NCI-H2196 (cell line): ENCODE measurements around the gene LRBA.
A peak's percentile ranks its signal among the peaks of the same experiment; 100 is the strongest.

Experiments used
- DNase-seq: peaks from one replicate; lab custom pipeline; 2025; ENCODE audit not compliant: unreplicated experiment; lab: John Stamatoyannopoulos, UW

The LRBA gene

DNA sequence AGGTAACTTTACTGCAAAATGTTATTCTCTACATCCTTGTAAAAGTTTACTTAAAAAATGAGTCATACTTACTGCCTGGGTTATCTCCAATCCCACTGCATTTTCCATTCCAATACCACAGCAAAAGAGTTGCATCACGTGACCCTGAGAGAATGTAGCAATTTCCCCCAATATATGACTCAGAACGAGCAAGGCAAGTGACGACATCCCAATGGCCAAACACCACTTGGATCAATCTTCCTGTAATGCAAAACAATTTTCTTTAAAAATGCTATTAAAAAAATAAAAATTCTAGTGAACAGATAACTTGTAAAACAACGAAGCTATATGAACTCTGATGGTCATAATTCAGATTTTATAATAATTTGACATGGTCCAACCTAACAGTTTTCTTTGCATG lies 712.5 kb downstream of the LRBA start:
- no peak for DNase-seq

DNA sequence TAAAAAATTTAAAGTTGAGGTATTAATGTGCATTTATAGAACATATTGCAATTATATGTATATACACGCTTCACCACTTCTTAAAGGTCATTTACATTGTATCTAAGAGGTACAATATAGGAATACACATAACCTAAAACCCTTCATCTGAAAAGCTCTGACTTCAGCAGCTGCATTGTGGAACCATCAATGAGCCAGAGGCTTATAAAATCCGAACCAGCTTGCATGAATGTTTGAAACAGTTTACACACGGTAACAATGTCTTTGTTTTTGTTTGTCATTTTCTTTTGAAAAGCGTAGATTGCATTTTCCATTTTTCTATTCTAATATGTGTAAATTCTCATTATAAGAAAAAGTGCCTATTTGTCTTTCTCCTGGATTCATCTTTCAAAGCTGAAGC lies 715.3 kb downstream of the LRBA start:
- DNase-seq: no peak

DNA sequence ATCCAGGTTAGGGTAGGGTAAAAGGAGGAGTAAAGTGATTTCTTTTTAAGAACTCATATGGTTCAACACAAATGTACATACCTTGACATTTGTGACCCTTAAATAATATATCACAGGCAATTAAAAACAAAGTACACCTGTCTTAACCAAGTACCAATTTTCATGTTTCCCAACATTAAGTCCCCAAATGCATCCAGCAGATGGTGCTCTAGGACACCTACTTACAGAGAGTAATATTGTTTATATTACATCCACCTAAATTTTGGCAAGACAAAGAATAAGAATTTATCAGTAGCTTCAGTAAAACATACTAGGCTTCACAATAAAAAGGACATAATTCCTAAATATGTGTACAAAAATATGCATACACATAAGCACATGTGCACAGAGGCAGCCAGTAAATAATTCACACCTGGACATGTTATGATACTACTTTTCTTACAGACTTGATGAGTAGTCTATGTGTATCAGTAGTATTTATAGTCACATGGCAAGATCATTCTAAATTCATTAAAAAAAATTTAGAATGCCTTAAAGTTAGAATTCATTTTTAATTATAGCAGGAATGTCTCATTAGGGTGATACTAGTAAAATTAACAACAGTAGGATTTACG lies 717.1 kb downstream of the LRBA start:
- peak; percentile 58 for DNase-seq

DNA sequence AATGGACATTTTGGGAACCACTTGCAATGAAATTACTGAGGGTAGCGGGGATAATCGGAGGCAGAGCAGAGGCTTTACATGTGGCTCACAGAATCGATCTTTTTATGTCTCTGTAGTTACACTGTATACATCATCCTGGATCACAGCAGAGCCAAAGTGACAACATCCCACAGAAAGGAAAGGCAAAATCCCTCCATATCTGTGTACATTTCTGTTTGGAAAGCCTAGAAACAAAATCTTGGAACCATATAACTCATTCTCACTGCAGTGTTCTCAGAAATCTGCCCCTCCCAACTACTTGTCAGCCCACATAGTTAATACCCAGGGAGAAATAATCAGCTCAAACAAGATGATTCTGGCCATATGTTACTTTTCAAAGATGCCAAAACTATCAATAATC lies 725.2 kb downstream of the LRBA start:
- DNase-seq: no peak

DNA sequence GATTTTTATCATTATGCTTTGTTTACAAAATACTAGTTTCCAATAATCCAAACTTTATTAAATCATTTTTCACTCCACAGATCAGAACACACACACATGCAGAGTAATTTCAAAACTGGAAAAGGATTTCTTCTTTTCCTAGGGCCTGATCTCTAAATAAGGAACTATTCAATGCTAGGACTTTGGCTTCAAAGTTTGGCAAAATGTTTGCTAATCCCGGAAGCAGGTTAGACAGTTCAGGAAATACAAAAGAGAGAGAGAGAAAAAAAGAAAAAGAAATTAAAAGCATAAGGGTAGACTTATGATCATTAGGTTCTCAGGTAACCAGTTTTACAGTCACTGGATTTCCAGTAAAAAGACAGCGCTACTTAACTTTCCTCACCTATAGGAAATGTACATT lies 725.9 kb downstream of the LRBA start:
- DNase-seq: no peak

DNA sequence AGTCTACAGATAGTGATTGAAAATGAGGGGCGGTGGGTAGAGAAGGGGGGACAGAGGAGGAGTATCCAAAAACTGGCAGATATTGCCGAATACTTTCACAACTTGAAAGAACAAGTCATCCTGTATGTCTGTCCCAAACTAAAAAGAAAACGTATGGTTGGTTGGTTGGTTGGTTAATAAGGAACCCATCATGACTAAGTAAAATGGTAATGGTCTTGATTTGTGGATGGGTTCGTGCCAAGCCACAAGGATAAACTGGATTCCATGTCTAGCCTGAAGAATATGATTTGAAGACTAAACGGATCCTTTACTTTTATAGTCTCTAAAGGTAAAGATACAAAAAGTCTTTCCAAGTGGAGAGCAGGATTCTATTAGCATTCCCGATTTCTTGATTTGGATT lies 728.4 kb downstream of the LRBA start:
- DNase-seq: no peak

DNA sequence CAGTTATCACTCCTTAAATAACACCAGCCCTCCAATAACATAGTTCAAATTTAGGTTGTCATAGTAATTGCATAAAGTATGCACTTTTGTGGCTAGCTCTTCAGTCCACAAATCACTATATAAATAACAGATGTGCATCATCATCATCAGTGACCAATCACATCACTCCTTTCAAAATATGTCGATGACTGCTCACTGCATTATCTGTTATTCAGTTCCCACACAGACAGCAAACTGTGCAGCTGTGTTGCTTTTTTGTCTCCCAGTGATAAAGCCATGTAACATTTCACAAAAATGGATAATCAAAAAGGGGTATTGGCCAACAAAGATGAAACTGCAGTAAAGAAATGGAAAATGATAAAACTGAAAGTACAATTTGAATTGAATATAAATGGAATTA lies 731.4 kb downstream of the LRBA start:
- DNase-seq: no peak

DNA sequence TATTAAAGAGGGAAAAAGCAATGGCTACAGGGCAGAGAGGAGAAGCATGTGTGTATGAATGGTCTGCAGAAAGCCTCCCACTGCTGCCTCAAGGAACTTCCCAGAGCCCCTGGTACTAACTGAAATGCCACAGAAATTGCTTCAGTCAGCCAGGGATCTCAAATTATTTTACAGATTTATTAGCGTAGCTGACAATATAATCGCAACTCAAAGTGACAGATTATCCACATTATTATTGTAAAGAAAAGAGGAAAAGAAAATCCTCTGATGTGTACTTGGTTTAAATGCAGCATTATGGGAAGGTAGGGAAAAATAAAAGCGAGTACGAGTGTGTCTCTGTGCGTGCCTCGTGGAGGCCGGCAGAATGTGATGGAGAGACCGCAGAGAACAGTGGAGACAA lies 734.1 kb downstream of the LRBA start:
- no peak for DNase-seq

DNA sequence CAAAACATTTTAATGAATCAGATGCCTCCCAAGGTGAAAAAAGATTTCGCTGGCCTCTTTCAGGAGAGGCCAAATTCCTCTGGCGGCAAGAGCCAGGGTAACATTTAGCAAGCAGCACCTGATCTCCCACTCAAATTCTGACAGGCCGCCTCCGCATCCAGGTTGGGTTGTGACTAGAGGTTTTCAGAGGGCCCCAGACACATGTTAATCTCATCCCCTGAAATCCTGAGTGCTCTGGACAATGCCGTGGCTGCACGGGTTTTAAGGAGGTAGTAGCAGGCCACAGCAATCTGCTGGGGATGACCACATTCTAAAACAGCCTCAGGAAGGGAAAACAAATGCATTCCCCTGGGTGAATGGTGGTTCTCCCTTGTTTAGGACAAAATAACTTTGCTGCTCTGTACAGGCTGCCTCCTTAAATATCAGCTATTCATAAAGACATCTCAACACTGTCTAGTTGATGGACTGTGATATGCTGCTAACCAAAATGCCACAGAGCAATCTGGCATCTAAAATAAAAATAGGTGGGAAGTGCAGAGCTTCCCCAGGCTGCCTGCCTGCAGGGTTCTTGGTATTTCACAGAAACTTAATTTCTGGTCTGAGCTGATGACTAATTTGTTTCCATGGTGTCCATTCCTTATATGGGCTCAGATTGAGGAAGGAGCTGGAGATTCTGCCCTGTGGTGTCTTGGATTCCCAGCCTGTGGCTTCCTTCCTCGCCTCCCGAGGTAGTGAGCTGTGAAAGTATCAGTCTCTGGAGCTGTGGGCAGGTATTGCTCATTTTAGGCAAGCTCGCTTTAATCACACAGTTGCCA lies 734.8 kb downstream of the LRBA start:
- DNase-seq: no peak

DNA sequence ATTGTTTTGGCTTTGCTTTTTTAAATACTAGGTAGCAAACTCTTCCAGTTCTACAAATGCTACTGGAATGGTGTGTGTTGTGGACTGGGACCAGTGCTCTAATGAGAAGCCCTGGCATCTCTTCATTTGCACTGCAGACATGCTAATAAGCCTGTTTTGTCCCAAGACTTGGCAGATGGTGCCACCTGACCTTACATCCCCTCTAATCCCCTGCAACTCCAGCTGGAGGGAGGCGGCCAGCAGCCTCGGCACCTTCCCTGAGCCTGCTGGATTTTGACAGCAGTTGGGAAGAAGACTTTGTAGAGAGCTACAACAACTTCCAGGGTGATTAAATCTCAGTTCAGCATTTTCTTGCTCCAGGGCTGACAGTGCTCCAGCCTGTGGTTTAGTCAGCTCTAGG lies 736.9 kb downstream of the LRBA start:
- DNase-seq: no peak

DNA sequence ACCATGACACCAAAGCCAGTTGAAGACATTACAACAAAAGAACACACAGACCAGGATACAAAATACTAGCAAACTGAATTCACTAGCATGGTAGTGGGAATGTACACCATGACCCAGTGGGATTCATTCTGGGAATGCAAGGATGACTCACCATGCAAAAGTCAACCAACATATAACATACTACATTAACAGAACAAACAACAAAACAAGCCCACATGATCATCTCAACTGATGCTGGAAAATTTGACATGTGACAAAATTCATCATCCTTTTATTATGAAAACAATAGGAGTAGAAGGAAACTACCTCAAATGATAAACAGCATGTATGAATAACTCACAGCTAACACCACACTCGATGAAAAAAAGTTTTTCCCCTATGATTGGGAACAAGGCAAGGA lies 746.6 kb downstream of the LRBA start:
- DNase-seq: no peak

DNA sequence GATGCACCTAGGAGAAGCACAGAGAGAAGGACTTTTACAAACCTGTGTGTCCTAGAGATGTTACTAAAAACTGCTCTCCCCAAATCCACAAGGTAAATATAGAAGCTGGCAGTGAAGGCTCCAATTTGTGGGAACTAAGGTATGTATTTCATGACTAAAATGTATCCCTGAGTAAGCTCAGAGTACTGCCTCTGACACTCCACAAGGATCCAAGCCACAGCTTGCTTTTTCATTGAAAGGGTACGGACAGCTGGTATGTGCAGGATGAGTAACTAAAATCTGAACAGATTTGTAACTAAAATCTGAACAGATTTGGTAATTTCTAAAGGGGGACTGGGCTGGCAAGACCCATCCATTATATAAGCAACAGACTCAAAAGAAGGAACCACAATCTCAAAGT lies 749.3 kb downstream of the LRBA start:
- no peak for DNase-seq

DNA sequence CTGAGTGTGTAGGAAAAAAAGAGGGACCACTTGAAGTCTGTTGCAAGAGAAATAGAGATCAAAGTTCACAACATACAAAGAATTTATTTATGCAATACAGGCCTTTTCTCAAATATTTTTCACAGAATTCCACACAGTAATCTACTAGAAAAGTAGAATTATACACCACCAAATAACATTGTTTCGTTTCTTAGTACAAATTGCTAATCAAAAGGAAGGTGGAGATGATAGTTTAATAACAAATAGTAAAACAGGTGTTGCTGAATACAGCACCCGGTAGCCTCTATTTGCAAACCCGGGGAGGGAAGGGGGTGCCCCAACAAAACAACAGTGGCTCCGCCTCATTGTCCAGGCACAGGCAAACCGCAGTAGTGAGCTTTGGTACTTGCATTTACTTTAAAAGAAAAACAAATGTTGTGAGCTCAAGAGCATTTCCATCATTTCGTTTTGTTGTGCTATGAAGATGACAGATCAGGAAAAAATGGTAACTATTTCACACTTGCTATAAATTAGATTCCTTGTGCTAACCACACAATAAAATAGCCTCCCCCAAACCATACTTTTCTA lies 750.4 kb downstream of the LRBA start:
- no peak for DNase-seq

DNA sequence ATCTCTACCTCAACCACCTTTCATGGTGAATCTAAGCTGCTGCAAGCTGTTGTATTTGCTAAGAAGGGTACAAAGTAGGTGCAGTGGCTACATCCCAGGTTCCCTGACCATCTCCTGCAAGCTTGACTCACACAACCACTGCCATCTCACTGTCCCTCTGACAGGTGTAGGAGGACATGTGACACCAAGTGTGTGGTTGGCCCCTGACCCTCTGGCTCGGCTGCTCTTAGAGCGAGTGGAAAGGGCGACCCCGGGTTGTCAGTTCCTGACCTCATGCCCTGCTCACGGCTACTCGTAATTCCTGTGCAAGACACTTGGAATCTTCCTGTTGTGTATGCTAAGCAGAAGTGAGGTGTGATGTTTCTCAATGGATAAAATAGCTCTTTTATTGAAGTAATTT lies 752.5 kb downstream of the LRBA start:
- no peak for DNase-seq

DNA sequence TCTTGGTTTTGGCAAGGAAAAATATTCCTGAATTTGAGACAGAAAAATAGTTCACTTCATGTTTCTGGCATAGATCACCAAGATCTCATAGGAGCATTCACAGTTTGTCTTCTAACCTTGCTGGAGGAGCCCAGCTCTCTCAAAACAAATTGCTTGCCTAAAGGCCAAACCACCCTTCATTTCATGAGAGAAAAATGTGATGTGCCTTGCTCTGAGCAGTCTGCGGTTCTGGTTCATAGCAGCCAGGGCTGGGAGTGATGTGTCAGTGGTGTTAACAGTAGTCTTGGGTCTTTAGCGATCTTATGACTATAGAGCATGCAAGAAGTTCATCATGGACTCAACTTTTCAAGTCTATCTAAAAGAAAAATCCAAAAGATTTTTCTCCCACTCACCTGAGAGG lies 753.5 kb downstream of the LRBA start:
- no peak for DNase-seq

DNA sequence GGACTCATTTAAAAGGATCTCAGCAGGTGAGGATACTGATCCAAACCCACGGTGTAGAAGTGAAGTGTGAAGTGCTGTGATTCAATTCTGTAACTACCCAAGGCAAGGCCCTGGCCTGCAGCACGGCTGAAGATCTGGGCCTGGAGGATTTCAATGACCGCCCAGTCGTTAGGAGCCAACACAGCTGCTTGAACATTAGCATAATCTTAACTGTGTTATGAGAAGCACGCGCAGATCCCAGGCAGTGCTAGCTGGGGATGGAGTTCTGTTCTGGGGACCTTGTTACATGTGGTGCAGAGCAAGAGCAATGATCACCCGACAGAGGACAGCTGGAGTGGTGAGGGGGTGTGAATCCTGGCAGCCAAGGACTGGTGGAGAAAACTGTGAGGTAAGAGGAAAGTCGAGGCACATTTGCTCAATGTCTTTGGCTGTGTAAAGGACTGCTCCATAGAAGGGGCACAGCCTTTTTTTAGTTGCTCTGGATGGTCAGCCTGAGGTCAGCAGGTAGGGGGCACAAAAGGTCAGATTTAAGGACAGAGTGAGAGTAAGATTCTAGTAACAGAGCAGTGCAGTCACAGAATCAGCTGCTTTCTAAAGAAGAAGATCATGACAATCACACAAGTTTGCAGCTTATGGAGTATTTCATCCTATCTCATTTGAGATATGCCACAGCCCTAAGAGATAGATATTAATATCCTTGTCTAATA lies 755.1 kb downstream of the LRBA start:
- no peak for DNase-seq

DNA sequence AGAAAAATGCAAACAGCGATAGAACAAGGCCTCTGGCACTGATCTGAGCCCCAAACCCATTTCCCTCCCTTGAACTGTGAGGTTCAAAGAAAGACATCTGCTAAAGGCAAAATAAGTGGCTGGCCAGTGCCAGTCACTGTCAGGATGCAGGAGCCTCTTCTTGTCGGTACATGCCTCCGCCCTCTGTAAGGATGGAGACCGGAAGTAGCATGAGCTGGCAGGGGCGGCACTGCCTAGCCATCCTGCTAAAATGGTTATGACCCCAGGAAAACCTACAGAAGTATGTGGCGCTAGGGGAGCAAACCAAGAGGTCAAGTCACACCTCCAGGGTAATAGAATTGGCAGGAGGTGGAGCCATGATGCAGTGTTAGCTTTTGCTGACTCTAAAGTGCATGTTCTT lies 756.5 kb downstream of the LRBA start:
- no peak for DNase-seq

DNA sequence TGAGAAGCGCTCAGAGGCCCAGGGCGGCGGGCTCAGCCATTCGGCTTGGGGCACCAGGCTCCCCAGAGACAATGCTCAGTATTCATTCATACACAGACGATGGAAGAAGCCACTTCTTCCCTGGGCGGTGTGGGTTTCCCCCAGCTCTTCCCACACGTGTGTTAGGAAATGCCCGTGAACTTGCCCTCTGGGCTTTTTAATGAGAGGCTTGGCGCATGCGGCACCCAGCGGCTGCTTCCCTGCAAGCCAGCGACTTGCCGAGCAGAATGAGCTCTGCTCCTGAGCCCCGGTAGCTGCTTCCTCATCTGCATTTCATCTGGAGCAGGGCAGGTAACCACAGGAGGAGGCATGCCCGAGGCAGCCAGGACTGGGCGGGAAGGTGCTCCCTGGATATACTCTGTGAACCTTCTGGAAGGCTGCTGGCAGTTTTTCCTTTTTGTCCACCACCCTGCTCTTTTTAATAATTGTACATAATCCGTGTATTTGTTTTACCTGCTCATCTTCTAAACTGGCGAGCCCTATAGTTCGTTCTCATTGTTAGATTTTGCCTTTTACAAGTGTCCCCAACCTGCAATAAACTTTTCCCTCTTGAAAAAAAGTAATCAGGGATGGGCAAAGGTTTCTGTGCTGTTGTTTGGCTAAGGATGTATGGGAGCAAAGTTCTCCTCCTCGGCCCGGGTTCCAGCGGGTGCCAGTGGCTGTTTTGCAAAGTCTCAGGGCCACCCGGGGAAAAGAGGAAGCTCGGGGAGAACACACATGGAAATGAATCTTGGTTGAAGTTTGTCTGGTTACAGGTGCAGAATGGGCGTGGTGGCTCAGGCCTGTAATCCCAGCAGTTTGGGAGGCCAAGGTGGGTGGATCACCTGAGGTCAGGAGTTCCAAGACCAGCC lies 758.0 kb downstream of the LRBA start:
- no peak for DNase-seq

DNA sequence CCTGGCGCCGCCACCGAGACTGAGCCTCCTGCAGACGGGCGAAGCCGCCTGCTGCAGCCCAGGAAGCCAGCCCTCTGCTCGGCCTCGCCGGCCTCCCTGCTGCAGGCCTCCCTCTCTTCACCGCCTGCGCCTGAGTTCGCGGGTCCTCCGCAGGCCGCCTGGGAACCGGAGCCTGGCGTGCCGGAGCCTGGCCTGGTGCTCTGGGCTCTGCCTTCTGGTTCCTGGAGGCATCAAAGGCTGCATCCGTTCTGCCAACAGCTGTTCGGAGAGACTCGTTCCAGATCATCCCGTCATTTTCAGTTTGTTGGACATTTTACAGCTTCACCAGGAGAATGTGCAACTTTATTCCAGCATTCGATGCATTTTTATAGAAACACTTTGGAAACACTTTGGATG lies 758.9 kb downstream of the LRBA start:
- no peak for DNase-seq

DNA sequence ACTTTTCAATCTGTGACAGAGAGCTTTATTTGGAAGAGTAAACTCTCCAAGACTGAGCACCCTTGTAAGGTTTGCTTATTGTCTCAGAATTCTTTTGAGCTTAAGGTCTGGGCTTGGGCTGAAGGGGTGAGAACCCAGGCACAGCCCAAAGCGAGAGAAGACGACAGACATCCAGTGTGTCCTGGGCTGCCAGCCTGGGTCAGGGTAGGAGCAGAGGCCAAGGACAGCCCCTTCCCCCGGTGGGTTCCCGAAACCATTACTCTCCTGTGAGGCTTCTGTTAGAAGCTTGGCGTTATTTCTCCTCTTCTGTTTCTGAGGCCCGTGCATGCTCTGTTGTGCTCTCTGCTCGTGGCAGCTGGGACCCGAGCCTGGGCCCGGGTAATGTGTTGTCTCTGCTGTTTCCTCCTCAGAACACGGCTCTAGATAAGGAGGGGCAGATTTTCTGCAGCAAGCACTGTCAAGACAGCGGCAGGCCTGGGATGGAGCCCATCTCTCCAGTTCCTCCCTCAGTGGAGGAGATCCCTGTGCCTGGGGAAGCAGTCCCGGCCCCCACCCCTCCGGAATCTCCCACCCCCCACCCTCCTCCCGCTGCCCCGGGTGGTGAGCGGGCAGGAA lies 759.4 kb downstream of the LRBA start:
- DNase-seq: no peak
